IMR-90 (cell line): Measurements from ENCODE around the gene MRTFA.

Experiments used
- BHLHE40 ChIP-seq: fragments of 150-350 bp; IDR thresholded peaks from 2 replicates; pipeline ENCODE4 v1.6.1; 2016; ENCODE audit warnings: mild to moderate bottlenecking, low read depth, low read length
- CEBPB ChIP-seq: IDR thresholded peaks from 2 replicates; pipeline ENCODE4 v1.6.1; 2012; ENCODE audit warnings: low read depth, low read length, improper control_type of control experiment
- POLR2A ChIP-seq: IDR thresholded peaks from 2 replicates; pipeline ENCODE4 v1.6.1; 2012; ENCODE audit warnings: mild to moderate bottlenecking, low read depth, low read length
- RAD21 ChIP-seq: IDR thresholded peaks from 2 replicates; pipeline ENCODE4 v1.6.1; 2012; ENCODE audit warnings: low read length, improper control_type of control experiment
- RCOR1 ChIP-seq: IDR thresholded peaks from 2 replicates; pipeline ENCODE4 v1.6.1; 2012; ENCODE audit warnings: mild to moderate bottlenecking, low read length, improper control_type of control experiment; ENCODE audit not compliant: insufficient replicate concordance
- RFX5 ChIP-seq: IDR thresholded peaks from 2 replicates; pipeline ENCODE4 v1.8.0; 2012; ENCODE audit warnings: low read depth, mild to moderate bottlenecking, low read length, moderate library complexity
- SMC3 ChIP-seq: fragments of 150-350 bp; IDR thresholded peaks from 2 replicates; pipeline ENCODE4 v1.6.1; 2016; ENCODE audit warnings: low read depth, mild to moderate bottlenecking, antibody characterized with exemption, low read length, moderate library complexity
- TF ChIP-seq, protein P1 (sequence below): conservative IDR thresholded peaks from 2 replicates; pipeline ENCODE4 v1.5.1; 2012; ENCODE audit warnings: mild to moderate bottlenecking, low read depth, low read length, improper control_type of control experiment
- TF ChIP-seq, protein P2 (sequence below): fragments of 150-350 bp; IDR thresholded peaks from 2 replicates; pipeline ENCODE4 v1.6.1; 2016; ENCODE audit warnings: low read depth, mild to moderate bottlenecking, low read length, moderate library complexity, borderline replicate concordance

DNA sequence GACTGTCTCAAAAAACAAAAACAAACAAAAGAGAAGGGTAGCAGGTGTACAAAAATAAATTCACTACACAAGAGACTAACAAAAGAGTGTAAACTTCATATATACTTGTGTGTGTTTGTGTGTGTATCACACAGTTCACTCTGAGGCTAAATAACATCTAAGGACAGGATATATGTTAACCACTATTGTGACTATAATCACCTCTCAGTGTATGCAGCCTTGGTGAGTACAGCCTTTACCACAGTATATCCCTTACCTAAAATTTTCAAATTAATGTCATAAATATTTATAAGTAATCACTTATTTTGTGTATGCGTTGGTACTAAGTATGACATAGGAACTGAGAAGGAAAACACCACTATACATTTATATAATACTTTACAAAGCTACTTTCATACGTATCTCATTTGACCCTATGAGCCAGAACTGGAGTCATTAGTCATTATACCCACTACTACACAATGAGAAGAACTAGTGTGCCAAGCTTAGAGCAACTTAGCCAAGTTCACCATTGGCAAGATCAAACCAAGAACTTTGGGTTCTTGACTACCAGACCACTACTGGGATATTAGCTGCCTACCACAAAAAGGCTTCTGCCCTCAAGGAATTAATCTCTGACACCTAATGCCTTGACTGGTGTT lies 149.4 kb downstream of the MRTFA start:
- no peak for TF ChIP-seq POLR2A
- TF ChIP-seq, protein P1, sequence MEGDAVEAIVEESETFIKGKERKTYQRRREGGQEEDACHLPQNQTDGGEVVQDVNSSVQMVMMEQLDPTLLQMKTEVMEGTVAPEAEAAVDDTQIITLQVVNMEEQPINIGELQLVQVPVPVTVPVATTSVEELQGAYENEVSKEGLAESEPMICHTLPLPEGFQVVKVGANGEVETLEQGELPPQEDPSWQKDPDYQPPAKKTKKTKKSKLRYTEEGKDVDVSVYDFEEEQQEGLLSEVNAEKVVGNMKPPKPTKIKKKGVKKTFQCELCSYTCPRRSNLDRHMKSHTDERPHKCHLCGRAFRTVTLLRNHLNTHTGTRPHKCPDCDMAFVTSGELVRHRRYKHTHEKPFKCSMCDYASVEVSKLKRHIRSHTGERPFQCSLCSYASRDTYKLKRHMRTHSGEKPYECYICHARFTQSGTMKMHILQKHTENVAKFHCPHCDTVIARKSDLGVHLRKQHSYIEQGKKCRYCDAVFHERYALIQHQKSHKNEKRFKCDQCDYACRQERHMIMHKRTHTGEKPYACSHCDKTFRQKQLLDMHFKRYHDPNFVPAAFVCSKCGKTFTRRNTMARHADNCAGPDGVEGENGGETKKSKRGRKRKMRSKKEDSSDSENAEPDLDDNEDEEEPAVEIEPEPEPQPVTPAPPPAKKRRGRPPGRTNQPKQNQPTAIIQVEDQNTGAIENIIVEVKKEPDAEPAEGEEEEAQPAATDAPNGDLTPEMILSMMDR = no peak
- TF ChIP-seq BHLHE40 = no peak
- no peak for TF ChIP-seq RAD21
- TF ChIP-seq, protein P2, sequence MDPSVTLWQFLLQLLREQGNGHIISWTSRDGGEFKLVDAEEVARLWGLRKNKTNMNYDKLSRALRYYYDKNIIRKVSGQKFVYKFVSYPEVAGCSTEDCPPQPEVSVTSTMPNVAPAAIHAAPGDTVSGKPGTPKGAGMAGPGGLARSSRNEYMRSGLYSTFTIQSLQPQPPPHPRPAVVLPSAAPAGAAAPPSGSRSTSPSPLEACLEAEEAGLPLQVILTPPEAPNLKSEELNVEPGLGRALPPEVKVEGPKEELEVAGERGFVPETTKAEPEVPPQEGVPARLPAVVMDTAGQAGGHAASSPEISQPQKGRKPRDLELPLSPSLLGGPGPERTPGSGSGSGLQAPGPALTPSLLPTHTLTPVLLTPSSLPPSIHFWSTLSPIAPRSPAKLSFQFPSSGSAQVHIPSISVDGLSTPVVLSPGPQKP = no peak
- TF ChIP-seq SMC3 = no peak
- no peak for TF ChIP-seq RCOR1
- no peak for TF ChIP-seq CEBPB
- no peak for TF ChIP-seq RFX5
